Prostate gland (tissue), 2 donors: Measurements from ENCODE around the gene GPD1L.

ENCODE experiments used
- POLR2A ChIP-seq: fragments of 450-650 bp; IDR thresholded peaks from one replicate; pipeline ENCODE4 v1.6.1; 2016; ENCODE audit warnings: antibody characterized with exemption, mild to moderate bottlenecking
- POLR2AphosphoS5 ChIP-seq: sonication (generic); formaldehyde crosslinking; IDR thresholded peaks from one replicate; pipeline ENCODE4 v1.6.1; 2017; ENCODE audit warnings: antibody characterized with exemption
- TF ChIP-seq, protein P1 (sequence below), 4 experiments: fragments of 200-600 bp in 2 of 4; fragments of 450-650 bp in 2 of 4; sonication (generic) in 2 of 4; IDR thresholded peaks; 1 replicate in 3 of 4; 2 replicates in 1 of 4; pipeline ENCODE4 v1.5.1; 2016 to 2019; ENCODE audit warnings: antibody characterized with exemption in 4 of 4, mild to moderate bottlenecking in 2 of 4, moderate library complexity in 2 of 4

DNA sequence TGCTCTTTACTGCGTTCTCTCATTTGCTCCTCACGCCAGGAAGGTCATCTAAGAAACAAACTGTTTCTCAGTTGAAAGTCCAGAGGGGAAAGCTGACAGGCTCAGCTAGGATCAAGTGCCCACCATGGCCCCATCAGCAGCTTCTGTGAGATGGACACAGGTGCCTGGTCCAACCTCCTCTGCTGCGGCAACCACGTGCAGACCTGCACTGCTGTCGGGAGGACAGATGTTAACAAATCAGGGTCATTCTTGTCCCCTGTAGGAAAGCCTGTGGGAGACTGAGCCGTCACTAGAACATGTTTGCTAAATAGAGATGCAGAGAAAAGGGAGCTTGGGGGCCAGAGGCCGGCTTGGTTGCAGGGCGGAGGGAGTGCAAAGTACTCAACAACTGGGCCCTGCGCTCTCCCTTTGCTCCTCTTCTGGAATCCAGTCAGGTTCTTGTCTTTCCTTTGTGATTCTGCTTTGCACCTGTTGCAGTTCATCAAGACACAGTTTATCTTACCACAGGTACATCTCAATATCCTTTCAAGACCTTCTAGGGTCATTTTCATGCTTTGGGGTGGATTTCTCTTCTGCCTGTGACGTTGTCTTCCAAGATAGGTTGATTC is 20.9 kb downstream of the GPD1L start:
- TF ChIP-seq, protein P1, sequence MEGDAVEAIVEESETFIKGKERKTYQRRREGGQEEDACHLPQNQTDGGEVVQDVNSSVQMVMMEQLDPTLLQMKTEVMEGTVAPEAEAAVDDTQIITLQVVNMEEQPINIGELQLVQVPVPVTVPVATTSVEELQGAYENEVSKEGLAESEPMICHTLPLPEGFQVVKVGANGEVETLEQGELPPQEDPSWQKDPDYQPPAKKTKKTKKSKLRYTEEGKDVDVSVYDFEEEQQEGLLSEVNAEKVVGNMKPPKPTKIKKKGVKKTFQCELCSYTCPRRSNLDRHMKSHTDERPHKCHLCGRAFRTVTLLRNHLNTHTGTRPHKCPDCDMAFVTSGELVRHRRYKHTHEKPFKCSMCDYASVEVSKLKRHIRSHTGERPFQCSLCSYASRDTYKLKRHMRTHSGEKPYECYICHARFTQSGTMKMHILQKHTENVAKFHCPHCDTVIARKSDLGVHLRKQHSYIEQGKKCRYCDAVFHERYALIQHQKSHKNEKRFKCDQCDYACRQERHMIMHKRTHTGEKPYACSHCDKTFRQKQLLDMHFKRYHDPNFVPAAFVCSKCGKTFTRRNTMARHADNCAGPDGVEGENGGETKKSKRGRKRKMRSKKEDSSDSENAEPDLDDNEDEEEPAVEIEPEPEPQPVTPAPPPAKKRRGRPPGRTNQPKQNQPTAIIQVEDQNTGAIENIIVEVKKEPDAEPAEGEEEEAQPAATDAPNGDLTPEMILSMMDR (IDR thresholded peaks at IDR 0.05) = no peak
- TF ChIP-seq POLR2AphosphoS5 (no peak), POLR2A (no peak)
